GM10248 (cell line): ENCODE results near the gene RALGPS1.
"Not testable (repeated sequence)": the region's sequence is repeated elsewhere in the genome, so short reads cannot be mapped to it uniquely, and the experiment has no call there.

Experiments used
- CTCF ChIA-PET: fragments of 300-600 bp; sonication (Branson Sonifier 250); formaldehyde crosslinking; extraction: SDS; loops from one replicate; lab custom pipeline; 2021; ENCODE audit warnings: antibody characterized with exemption; lab: Yijun Ruan, JAX
- POLR2A ChIA-PET: fragments of 350-650 bp; sonication (Branson Sonifier 250); formaldehyde crosslinking; extraction: SDS; loops from one replicate; lab custom pipeline; 2020; ENCODE audit warnings: antibody characterized with exemption; lab: Yijun Ruan, JAX
- DNase-seq: peaks from one replicate; pipeline ENCODE4 v3.0.0; 2012; ENCODE audit errors: extremely low spot score
- TF ChIP-seq, protein P1 (sequence below): IDR thresholded peaks from 2 replicates; pipeline ENCODE4 v1.5.1; 2012; ENCODE audit warnings: mild to moderate bottlenecking, low read depth; ENCODE audit errors: extremely low read depth, missing control alignments, control extremely low read depth

The RALGPS1 gene

DNA sequence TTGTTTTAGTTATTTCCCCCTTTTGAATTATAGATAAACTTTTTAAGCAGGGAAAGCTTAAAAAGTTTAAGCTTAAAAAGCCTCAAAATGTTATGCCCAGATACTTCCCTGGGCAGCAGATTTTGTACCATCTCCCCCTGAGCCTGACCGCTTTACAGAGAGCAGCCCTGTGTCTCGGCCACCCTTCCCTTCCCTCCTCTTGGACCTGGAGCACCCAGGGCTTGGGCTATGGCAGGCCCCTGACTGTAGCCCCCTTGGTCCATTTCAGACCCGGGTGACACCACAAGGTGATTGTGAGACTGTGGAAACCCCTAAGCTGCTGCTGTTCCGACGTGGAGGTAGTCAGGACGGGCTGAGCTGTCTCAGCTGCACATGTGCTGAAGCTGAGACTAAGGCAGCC, 97.7 kb downstream of the RALGPS1 start:
- DNase-seq, result no peak
- TF ChIP-seq, protein P1, sequence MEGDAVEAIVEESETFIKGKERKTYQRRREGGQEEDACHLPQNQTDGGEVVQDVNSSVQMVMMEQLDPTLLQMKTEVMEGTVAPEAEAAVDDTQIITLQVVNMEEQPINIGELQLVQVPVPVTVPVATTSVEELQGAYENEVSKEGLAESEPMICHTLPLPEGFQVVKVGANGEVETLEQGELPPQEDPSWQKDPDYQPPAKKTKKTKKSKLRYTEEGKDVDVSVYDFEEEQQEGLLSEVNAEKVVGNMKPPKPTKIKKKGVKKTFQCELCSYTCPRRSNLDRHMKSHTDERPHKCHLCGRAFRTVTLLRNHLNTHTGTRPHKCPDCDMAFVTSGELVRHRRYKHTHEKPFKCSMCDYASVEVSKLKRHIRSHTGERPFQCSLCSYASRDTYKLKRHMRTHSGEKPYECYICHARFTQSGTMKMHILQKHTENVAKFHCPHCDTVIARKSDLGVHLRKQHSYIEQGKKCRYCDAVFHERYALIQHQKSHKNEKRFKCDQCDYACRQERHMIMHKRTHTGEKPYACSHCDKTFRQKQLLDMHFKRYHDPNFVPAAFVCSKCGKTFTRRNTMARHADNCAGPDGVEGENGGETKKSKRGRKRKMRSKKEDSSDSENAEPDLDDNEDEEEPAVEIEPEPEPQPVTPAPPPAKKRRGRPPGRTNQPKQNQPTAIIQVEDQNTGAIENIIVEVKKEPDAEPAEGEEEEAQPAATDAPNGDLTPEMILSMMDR, result no peak
- ChIA-PET POLR2A (no interaction called here), CTCF (no interaction called here)

DNA sequence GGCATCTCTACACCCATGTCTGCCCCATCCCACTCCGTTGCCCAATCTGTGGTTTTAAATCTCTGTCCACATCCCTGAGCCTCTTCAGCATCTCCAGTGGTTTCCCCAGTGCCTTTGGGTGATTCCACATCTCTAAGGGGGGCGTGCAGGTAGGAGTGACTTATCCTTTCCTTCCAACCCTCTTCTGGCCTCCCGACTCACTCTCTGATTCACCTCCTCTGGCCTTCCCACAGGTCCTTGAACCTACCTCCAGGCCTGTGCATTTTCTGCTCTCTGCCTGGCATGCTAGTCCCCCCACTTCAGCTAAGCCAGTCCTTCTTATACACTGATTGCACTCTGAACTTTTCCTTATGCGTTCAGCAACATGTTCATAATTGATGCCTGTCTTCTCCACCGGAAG, 99.0 kb downstream of the RALGPS1 start:
- CTCF ChIA-PET, result no interaction called here
- POLR2A ChIA-PET, result interaction anchor here (0.6 kb wide), 1 partner anchor 467 kb away, joined by 3 read pairs; no protein-coding TSS in a partner anchor
- DNase-seq, result no peak
- TF ChIP-seq, protein P1, result no peak

DNA sequence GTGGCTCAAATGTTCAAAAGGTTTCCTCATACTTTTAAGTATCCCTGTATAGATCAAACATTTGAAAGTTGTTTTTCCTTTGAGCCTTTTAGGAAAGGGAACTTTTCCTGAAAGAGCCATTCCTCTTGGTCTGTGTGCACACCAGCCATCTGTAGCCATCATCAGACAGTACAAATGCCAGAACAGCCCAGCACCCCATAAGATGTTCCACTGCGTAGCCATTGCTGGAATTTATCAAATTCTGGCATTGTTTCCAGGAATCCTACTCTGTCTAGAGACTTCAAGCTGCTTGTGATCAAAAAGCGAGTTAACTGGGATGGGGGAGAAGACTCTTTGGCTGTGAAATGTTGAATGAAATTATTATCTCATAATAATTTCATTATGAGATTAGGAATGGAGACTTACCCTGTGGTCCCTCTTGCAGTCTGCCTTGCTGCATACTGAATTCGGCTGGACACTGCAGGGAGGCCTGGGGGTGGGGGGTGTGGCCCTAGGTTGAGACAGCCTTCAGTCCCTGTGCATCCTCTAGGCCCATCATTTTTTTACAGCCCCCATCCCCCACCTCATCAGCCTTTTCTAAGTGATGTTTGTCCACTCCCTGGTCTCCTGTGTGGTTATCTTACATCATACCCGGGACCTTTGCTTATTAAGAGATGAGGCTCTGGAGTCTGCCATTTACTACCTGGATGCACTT, 99.8 kb downstream of the RALGPS1 start:
- TF ChIP-seq, protein P1, result no peak
- POLR2A ChIA-PET, result no interaction called here
- CTCF ChIA-PET, result no interaction called here
- DNase-seq, result no peak

DNA sequence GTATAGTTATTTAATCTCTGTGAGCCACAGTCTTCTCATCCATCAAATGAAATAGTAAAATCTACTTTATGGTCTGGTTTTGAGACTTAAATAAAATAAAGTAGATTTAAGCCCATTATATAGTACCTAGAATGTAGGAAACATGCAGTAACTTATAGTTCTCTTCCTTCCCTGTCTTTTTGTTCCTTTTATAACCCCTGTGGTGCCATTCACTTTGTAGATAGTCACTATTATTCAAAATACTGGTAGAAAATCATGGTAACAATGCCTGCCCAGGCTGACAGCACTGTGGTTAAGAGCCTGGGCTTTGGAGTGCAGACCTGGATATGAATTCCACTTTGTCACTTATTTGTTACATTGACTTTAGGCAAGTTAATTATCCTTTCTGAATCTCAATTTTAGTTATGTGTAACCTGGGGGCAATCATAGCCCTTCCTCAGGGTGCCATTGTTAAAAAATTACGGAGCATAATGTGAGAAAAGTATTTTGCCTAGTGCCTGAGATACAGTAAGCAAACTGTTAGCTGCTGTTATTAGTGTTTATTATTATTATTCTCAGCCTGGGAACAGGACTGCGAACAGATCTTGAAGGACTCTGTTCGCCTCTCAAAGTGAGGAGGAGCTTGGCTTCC, 100.4 kb downstream of the RALGPS1 start:
- DNase-seq, result no peak
- TF ChIP-seq, protein P1, result no peak
- ChIA-PET CTCF (interaction anchor here (1.0 kb wide), 1 partner anchor 9 kb away, joined by 3 read pairs; no protein-coding TSS in a partner anchor), POLR2A (no interaction called here)

DNA sequence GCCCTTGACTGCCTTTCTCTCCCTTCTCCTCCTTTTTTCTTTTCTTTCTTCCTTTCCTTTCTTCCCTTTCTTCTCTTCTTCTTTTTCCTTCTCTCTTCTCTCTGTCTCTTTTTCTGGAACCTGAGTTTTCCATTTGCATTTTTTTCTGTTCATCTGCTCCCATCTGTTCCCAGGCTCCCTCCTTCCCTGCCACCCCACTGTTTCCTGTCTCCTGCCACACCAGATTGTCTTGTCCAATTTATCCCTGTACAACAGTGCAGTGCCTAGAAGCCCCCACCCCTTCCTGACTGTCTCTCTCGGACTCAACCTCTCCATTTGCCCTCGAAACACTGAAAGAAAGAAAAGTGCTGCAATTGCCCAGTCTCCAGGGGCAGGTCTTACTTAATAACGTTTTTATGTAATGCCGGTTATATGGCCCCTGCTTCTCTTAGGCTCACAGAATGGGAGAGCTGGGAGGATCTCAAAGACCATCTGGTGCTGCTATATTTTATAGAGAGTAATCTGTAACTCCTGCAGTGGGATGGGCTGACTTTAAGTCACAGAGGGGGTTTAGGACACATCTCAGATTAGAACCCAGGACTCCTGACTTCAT, 101.4 kb downstream of the RALGPS1 start:
- no peak for DNase-seq
- TF ChIP-seq, protein P1, result no peak
- POLR2A ChIA-PET, result no interaction called here
- CTCF ChIA-PET, result interaction anchor here (1.0 to 1.5 kb wide), 2 partner anchors 8 to 11 kb away, joined by 3 to 5 read pairs; no protein-coding TSS in a partner anchor

DNA sequence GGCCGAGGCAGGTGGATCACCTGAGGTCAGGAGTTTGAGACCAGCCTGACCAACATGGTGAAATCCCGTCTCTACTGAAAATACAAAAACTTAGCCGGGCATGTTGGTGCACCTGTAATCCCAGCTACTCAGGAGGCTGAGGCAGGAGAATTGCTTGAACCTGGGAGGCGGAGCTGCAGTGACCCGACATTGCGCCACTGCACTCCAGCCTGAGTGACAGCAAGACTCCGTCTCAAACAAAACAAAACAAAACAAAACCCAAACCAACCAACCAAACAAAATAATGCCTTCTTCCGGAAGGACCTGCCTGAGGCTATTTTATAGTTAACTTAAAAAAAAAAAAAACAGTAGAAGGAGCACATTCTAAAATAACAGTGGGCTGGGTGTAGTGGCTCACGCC, 103.4 kb downstream of the RALGPS1 start:
- POLR2A ChIA-PET, DNase-seq: not testable (repeated sequence)
- CTCF ChIA-PET, result interaction anchor here (1.3 to 1.9 kb wide), 2 partner anchors 9 to 13 kb away, joined by 3 read pairs; no protein-coding TSS in a partner anchor
